RWPE1 (cell line): ENCODE measurements around the gene RBM20.
"Not testable (repeated sequence)": the region's sequence is repeated elsewhere in the genome, so short reads cannot be mapped to it uniquely, and the experiment has no call there.

Source experiments
- CTCF ChIA-PET: fragments of 350-600 bp; sonication (Branson Sonifier 250); formaldehyde crosslinking; extraction: SDS; loops from one replicate; lab custom pipeline; 2021; lab: Yijun Ruan, JAX
- POLR2A ChIA-PET: fragments of 400-600 bp; formaldehyde crosslinking; extraction: SDS; loops from one replicate; lab custom pipeline; 2020; ENCODE audit warnings: antibody characterized with exemption; ENCODE audit not compliant: low non-redundant PET; lab: Yijun Ruan, JAX
- DNase-seq: peaks from one replicate; pipeline ENCODE4 v3.0.0; 2012; ENCODE audit warnings: low spot score
- H3K27ac ChIP-seq: fragments of 450-650 bp; 2 replicates; pipeline ENCODE4 v1.5.1; 2017
- CTCF ChIP-seq: fragments of 450-650 bp; conservative IDR thresholded peaks from 2 replicates; pipeline ENCODE4 v1.5.1; 2017; ENCODE audit warnings: low read depth, mild to moderate bottlenecking

RBM20 gene

GRCh38 chr10:110651044-110651958 lies 7.2 kb downstream of the RBM20 start:
- TF ChIP-seq CTCF, result no peak
- CTCF ChIA-PET, result interaction anchor here (0.5 kb wide), 1 partner anchor 8 kb away, joined by 5 read pairs; no protein-coding TSS in a partner anchor

GRCh38 chr10:110652475-110653118 lies 8.5 kb downstream of the RBM20 start:
- no peak overlapping the region for H3K27ac ChIP-seq
- ChIA-PET POLR2A (no interaction called here), CTCF (interaction anchor here (0.5 to 0.6 kb wide), 2 partner anchors 31 to 328 kb away, joined by 3 to 7 read pairs; no protein-coding TSS in a partner anchor)
- TF ChIP-seq CTCF, result no peak
- no peak for DNase-seq

More at GRCh38 chr10:110651044-110651958, 7.2 kb downstream of the RBM20 start:
- no peak overlapping the region for H3K27ac ChIP-seq
- no peak for DNase-seq
- POLR2A ChIA-PET, result no interaction called here

- TF ChIP-seq CTCF, result no peak
- ChIA-PET POLR2A (no interaction called here), CTCF (interaction anchor here (0.6 kb wide), 3 partner anchors 10 to 38 kb away, joined by 3 to 4 read pairs (median 4); no protein-coding TSS in a partner anchor)
- H3K27ac ChIP-seq, result no peak overlapping the region
- DNase-seq, result no peak
These were observed 11.2 kb downstream of the RBM20 start for GRCh38 chr10:110655320-110655719.

- TF ChIP-seq CTCF, result no peak
- no peak for DNase-seq
- ChIA-PET CTCF (interaction anchor here (0.6 kb wide), 1 partner anchor 452 kb away, joined by 6 read pairs; no protein-coding TSS in a partner anchor), POLR2A (no interaction called here)
- H3K27ac ChIP-seq, result no peak overlapping the region
These were observed 12.5 kb downstream of the RBM20 start for GRCh38 chr10:110656612-110657011.

- DNase-seq, result no peak
- H3K27ac ChIP-seq, result no peak overlapping the region
- TF ChIP-seq CTCF, result no peak
- ChIA-PET CTCF (no interaction called here), POLR2A (no interaction called here)
These were observed 14.0 kb downstream of the RBM20 start for GRCh38 chr10:110657973-110658691.

- no peak for DNase-seq
- ChIA-PET CTCF (interaction anchor here (0.6 kb wide), 1 partner anchor 8 kb away, joined by 5 read pairs; no protein-coding TSS in a partner anchor), POLR2A (no interaction called here)
- no peak overlapping the region for H3K27ac ChIP-seq
- no peak for TF ChIP-seq CTCF
These were observed 15.4 kb downstream of the RBM20 start for GRCh38 chr10:110659558-110659957.

GRCh38 chr10:110660289-110660688 lies 16.2 kb downstream of the RBM20 start:
- H3K27ac ChIP-seq, DNase-seq, POLR2A ChIA-PET: not testable (repeated sequence)
- CTCF ChIA-PET, result interaction anchor here (0.6 to 1.0 kb wide), 2 partner anchors 9 to 12 kb away, joined by 5 read pairs; no protein-coding TSS in a partner anchor
